HCT116 (cell line): ENCODE results near the gene LRCH4. TPM values are rescaled to one million over a fixed set of nuclear protein-coding genes. Genes with fewer than 3 reads are reported as not detected.

Source experiments
- ATAC-seq: fragments of 200-7000 bp; cut with Tn5 transposase; 2 replicates; pipeline ENCODE4 v1.9.1; 2020; ENCODE audit warnings: mild to moderate bottlenecking, moderate library complexity
- BruUV-seq: library from RNA; stranded (reverse); fragments of 400-500 nt; replicated peaks from 2 replicates; lab custom pipeline; 2021; lab: Mats Ljungman, UMichigan
- CTCF ChIA-PET: fragments of 300-600 bp; sonication (Branson Sonifier 250); formaldehyde crosslinking; loops from one replicate; lab custom pipeline; 2021; ENCODE audit warnings: antibody characterized with exemption; lab: Charles Lee
- POLR2A ChIA-PET: fragments of 300-600, 350-600 bp; sonication (Branson Sonifier 250); formaldehyde crosslinking; loops from one replicate; lab custom pipeline; 2021; ENCODE audit warnings: antibody characterized with exemption; lab: Charles Lee
- RAD21 ChIA-PET, 2 experiments: fragments of 300-600 bp; sonication (Branson Sonifier 250); formaldehyde crosslinking; loops; one replicate each; lab custom pipeline; 2023; ENCODE audit warnings: low total read pairs in 2 of 2; ENCODE audit not compliant: uncharacterized antibody in 2 of 2, unreplicated experiment in 2 of 2, low non-redundant PET in 1 of 2; lab: Charles Lee
- DNase-seq: peaks from one replicate; pipeline ENCODE4 v3.0.0-alpha.2; 2010; ENCODE audit warnings: low read depth, low spot score
- H2AFZ ChIP-seq: fragments of 200-600 bp; shearing (Covaris generic), sonication (generic); 2 replicates; pipeline ENCODE4 v1.6.1; 2017; ENCODE audit warnings: low read depth, mixed run types, mixed read lengths, antibody characterized with exemption, low read length; ENCODE audit not compliant: poor library complexity, severe bottlenecking
- H3K27ac ChIP-seq: 2 replicates; pipeline ENCODE4 v1.5.1; 2012; ENCODE audit warnings: low read depth, low read length
- H3K27me3 ChIP-seq: fragments of 200-600 bp; sonication (generic); 2 replicates; pipeline ENCODE4 v1.6.1; 2016; ENCODE audit warnings: mixed run types, low read length, mixed read lengths; ENCODE audit not compliant: insufficient read depth
- H3K36me3 ChIP-seq, 2 experiments: fragments of 200-500 bp in 1 of 2; fragments of 200-600 bp in 1 of 2; sonication (Bioruptor generic) in 1 of 2; sonication (generic) in 1 of 2; 2 replicates each; pipeline versions ENCODE4 v1.5.1 to v1.6.1; 2014 to 2016; ENCODE audit warnings: low read length in 2 of 2, inconsistent platforms in 1 of 2, mixed read lengths in 1 of 2, mixed run types in 1 of 2; ENCODE audit not compliant: insufficient read depth in 2 of 2, control insufficient read depth in 1 of 2
- H3K4me1 ChIP-seq, 2 experiments: fragments of 200-600 bp in 1 of 2; sonication (generic) in 1 of 2; 2 replicates each; pipeline versions ENCODE4 v1.5.1 to v1.6.1; 2012 to 2017; ENCODE audit warnings: low read length in 2 of 2, inconsistent platforms in 1 of 2, mild to moderate bottlenecking in 1 of 2, mixed read lengths in 1 of 2, mixed run types in 1 of 2, moderate library complexity in 1 of 2; ENCODE audit not compliant: insufficient read depth in 2 of 2, control insufficient read depth in 1 of 2
- H3K4me2 ChIP-seq: fragments of 200-600 bp; sonication (generic); 2 replicates; pipeline ENCODE4 v1.6.1; 2017; ENCODE audit warnings: mixed run types, low read length, mixed read lengths
- H3K4me3 ChIP-seq, 2 experiments: fragments of 200-600 bp in 1 of 2; sonication (generic) in 1 of 2; replicated peaks in 1 of 2; 2 replicates each; pipeline ENCODE4 v1.5.1; 2011 to 2016; ENCODE audit warnings: low read length in 2 of 2, control low read depth in 1 of 2, low read depth in 1 of 2, mild to moderate bottlenecking in 1 of 2, mixed read lengths in 1 of 2, mixed run types in 1 of 2
- H3K79me2 ChIP-seq: fragments of 200-600 bp; sonication (generic); 2 replicates; pipeline ENCODE4 v1.6.1; 2017; ENCODE audit warnings: mild to moderate bottlenecking, mixed run types, low read length, moderate library complexity, mixed read lengths; ENCODE audit not compliant: insufficient read depth
- H3K9ac ChIP-seq: fragments of 200-600 bp; sonication (generic); 2 replicates; pipeline ENCODE4 v1.6.1; 2016; ENCODE audit warnings: low read length, mixed read lengths
- H3K9me2 ChIP-seq: fragments of 200-600 bp; sonication (generic), shearing (Covaris generic); 2 replicates; pipeline ENCODE4 v1.6.1; 2017; ENCODE audit warnings: mixed run types, mild to moderate bottlenecking, moderate library complexity; ENCODE audit not compliant: insufficient read depth
- H3K9me3 ChIP-seq, 2 experiments: fragments of 200-500 bp in 1 of 2; fragments of 200-600 bp in 1 of 2; sonication (Bioruptor generic) in 1 of 2; sonication (generic) in 1 of 2; 2 replicates each; pipeline ENCODE4 v1.6.1; 2014 to 2017; ENCODE audit warnings: low read length in 2 of 2, mixed read lengths in 2 of 2, inconsistent platforms in 1 of 2, low read depth in 1 of 2, mild to moderate bottlenecking in 1 of 2, mixed run types in 1 of 2, moderate library complexity in 1 of 2; ENCODE audit not compliant: control insufficient read depth in 1 of 2, insufficient read depth in 1 of 2
- H4K20me1 ChIP-seq: fragments of 200-600 bp; sonication (generic), shearing (Covaris generic); 2 replicates; pipeline ENCODE4 v1.6.1; 2017; ENCODE audit warnings: mixed run types, mild to moderate bottlenecking, moderate library complexity; ENCODE audit not compliant: insufficient read depth
- ATF3 ChIP-seq: IDR thresholded peaks from 2 replicates; pipeline ENCODE4 v1.6.1; 2012
- CTCF ChIP-seq, 3 experiments: fragments of 200-600 bp in 1 of 3; sonication (generic) in 1 of 3; IDR thresholded peaks in 2 of 3; conservative IDR thresholded peaks in 1 of 3; 2 replicates each; pipeline ENCODE4 v1.5.1; 2012 to 2017; ENCODE audit warnings: low read depth in 2 of 3, low read length in 2 of 3, antibody characterized with exemption in 1 of 3, borderline replicate concordance in 1 of 3, control low read depth in 1 of 3, mild to moderate bottlenecking in 1 of 3, mixed read lengths in 1 of 3, mixed run types in 1 of 3, moderate library complexity in 1 of 3; ENCODE audit not compliant: insufficient read depth in 1 of 3
- EGR1 ChIP-seq: IDR thresholded peaks from 2 replicates; pipeline ENCODE4 v1.6.1; 2012; ENCODE audit warnings: low read depth
- ZBTB33 ChIP-seq: IDR thresholded peaks from 2 replicates; pipeline ENCODE4 v1.6.1; 2011; ENCODE audit warnings: mild to moderate bottlenecking, low read length, moderate library complexity; ENCODE audit not compliant: insufficient replicate concordance; ENCODE audit errors: extremely low read depth
- intact Hi-C: fragments of 100-400 bp; cut with micrococcal nuclease; formaldehyde crosslinking; loops from 2 replicates; pipeline ENCODE4 v1.10.0; 2022
- total RNA-seq: library from RNA; stranded (reverse); gene quantifications from one replicate; pipeline ENCODE4 v1.2.1, GENCODE V29; 2021; ENCODE audit not compliant: unreplicated experiment

The LRCH4 gene
- total RNA-seq, 1 experiment from 2014 or later, result 47.9 TPM

- no peak for DNase-seq
- ATAC-seq, result no peak
- ChIA-PET RAD21 (no interaction called here), POLR2A (interaction anchor here (1.2 kb wide), 1 partner anchor 23 kb away, joined by 3 read pairs; the partner anchor contains the start of genes FBXO24 and LRCH4), CTCF (interaction anchor here (1.6 to 2.6 kb wide), 2 partner anchors 23 to 94 kb away, joined by 6 to 11 read pairs; partner anchors contain the start of genes FBXO24 and LRCH4)
- H3K4me1 ChIP-seq, result peaks cover 0 to 12% of the 10 kb centered on the region in 2 experiments; a peak in 1 of 4 replicates
- intact Hi-C loops, result no loop called here
- H3K27ac ChIP-seq, result no peak overlapping the region
- no peaks in the 10 kb centered on the region for H3K79me2 ChIP-seq
- no peak overlapping the region for H2AFZ ChIP-seq
- H3K4me2 ChIP-seq, result no peak overlapping the region
- no peak overlapping the region for H3K4me3 ChIP-seq
- BruUV-seq, result no TSS peak
- no peak for TF ChIP-seq EGR1
- TF ChIP-seq ATF3, result no peak
- TF ChIP-seq CTCF (IDR thresholded peaks at IDR 0.05 in 2 of 3, conservative IDR thresholded peaks at IDR 0.05 in 1 of 3; ENCODE audit: borderline replicate concordance in 1 of 3, insufficient read depth in 1 of 3, low read depth in 2 of 3, low read length in 2 of 3), result no peak
- no peak for TF ChIP-seq ZBTB33
- H3K9me3 ChIP-seq, result no peaks in the 10 kb centered on the region
- no peaks in the 10 kb centered on the region for H4K20me1 ChIP-seq
- H3K9me2 ChIP-seq, result no peaks in the 10 kb centered on the region
- no peaks in the 10 kb centered on the region for H3K27me3 ChIP-seq
- no peaks in the 10 kb centered on the region for H3K36me3 ChIP-seq
- H3K9ac ChIP-seq, result no peak overlapping the region
Observed at GRCh38 chr7:100563100-100563564, 22.8 kb downstream of the LRCH4 start.
